GM23248 (cell line): Measurements from ENCODE around the gene SFMBT1.

ENCODE experiments used
- EZH2 ChIP-seq: fragments of 200-600 bp; sonication (generic); IDR thresholded peaks from 2 replicates; pipeline ENCODE4 v1.6.1; 2018; ENCODE audit warnings: antibody characterized with exemption, mild to moderate bottlenecking; ENCODE audit not compliant: insufficient read depth, poor library complexity, severe bottlenecking
- EZH2phosphoT487 ChIP-seq: fragments of 200-600 bp; sonication (generic); IDR thresholded peaks from 2 replicates; pipeline ENCODE4 v1.6.1; 2018; ENCODE audit warnings: antibody characterized with exemption, moderate library complexity, mild to moderate bottlenecking, low read depth; ENCODE audit not compliant: insufficient read depth

GRCh38 chr3:53011324-53011723 lies 34.5 kb downstream of the SFMBT1 start:
- TF ChIP-seq EZH2 (no peak), EZH2phosphoT487 (no peak)
